Mucosa of stomach (tissue), 1 donor: ENCODE data around the gene AGBL1.

Experiments
- H3K27me3 ChIP-seq: one replicate; pipeline ENCODE4 v1.7.0; 2013; ENCODE audit warnings: mild to moderate bottlenecking, low read length; ENCODE audit not compliant: control insufficient read depth, insufficient read depth
- H3K36me3 ChIP-seq: one replicate; pipeline ENCODE4 v1.7.0; 2013; ENCODE audit warnings: low read length; ENCODE audit not compliant: control insufficient read depth, insufficient read depth
- H3K4me1 ChIP-seq: one replicate; pipeline ENCODE4 v1.7.0; 2013; ENCODE audit warnings: mild to moderate bottlenecking, low read length; ENCODE audit not compliant: control insufficient read depth, insufficient read depth
- H3K4me3 ChIP-seq: one replicate; pipeline ENCODE4 v1.7.0; 2013; ENCODE audit warnings: low read length
- H3K9ac ChIP-seq: one replicate; pipeline ENCODE4 v1.7.0; 2013; ENCODE audit warnings: mild to moderate bottlenecking, low read length, moderate library complexity
- H3K9me3 ChIP-seq: one replicate; pipeline ENCODE4 v1.7.0; 2013; ENCODE audit warnings: mild to moderate bottlenecking, low read length, moderate library complexity; ENCODE audit not compliant: control insufficient read depth
- donor health status: Pancreatic carcinoma.

AGBL1 gene

DNA sequence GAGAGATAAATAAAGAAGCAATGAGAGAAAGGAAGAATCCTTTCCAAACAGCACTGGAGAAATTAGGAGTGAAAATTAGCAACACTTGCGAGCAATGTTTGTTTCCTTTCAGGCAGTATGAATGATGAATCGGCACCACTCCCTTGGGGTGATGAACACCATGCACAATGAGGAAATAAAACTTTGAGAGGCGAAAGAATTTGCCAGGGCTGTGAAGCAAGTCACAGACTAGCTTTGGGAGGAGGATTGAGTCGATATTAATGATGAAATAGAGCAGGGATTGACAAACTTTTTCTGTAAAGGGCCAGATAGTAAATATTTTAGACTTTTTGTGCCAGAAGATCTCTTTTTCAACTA, 237.7 kb downstream of the AGBL1 start:
- no peaks in the 10 kb centered on the region for H3K36me3 ChIP-seq
- H3K27me3 ChIP-seq = no peaks in the 10 kb centered on the region
- H3K4me3 ChIP-seq = no peak overlapping the region
- H3K9ac ChIP-seq = no peak overlapping the region
- no peaks in the 10 kb centered on the region for H3K4me1 ChIP-seq
- no peaks in the 10 kb centered on the region for H3K9me3 ChIP-seq

DNA sequence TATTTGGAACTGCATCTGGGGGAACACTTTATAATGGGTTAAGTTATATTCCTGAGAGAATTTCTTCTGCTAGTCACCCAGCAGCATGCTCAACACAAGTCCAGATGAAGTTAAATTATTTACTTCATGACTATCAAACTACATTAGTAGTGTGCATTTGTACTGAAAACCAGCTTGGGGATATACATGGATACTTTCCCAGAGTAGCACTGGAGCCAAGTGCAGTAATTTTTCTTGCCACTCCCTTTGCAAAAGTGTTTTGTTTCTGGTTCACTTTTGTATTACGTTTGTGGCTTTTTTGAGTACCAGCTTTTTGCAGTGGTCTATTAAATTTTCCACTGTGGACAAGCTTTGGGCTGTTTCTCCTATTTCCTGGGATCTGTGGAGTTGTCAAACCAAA, 243.0 kb downstream of the AGBL1 start:
- H3K9ac ChIP-seq = no peak overlapping the region
- H3K4me1 ChIP-seq = no peaks in the 10 kb centered on the region
- no peaks in the 10 kb centered on the region for H3K27me3 ChIP-seq
- no peaks in the 10 kb centered on the region for H3K9me3 ChIP-seq
- no peak overlapping the region for H3K4me3 ChIP-seq
- no peaks in the 10 kb centered on the region for H3K36me3 ChIP-seq

DNA sequence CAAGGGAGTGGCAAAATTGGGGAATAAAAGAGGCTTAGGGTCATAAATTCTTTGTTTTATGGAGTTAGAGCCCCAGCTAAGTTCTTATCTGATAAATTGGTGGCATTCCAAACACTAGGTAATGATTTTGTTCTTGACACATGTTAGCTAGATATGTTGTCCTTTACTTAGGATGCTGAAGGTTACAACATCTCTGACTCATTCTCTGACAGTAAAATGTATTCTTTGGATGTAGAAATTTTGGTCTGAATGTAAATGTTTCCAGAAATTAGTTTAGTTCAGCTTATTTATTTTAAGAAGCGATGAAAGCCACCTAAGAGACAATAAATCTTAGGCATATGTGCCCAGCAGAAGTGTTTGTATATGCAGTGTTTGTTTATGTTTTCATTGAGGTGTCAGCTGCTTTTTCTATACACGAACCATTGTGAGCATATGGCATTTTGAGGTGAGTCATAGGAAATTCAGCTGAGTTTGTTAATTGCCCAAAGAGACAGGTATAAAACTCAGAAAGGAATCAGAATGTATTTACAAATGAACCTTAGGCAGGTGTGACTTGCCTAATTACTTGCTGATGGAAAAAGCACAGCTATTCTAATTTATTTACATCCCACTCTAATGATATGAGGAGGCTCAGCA, 247.7 kb downstream of the AGBL1 start:
- no peaks in the 10 kb centered on the region for H3K4me1 ChIP-seq
- no peak overlapping the region for H3K4me3 ChIP-seq
- H3K9me3 ChIP-seq = no peaks in the 10 kb centered on the region
- H3K9ac ChIP-seq = no peak overlapping the region
- no peaks in the 10 kb centered on the region for H3K27me3 ChIP-seq
- H3K36me3 ChIP-seq = no peaks in the 10 kb centered on the region

DNA sequence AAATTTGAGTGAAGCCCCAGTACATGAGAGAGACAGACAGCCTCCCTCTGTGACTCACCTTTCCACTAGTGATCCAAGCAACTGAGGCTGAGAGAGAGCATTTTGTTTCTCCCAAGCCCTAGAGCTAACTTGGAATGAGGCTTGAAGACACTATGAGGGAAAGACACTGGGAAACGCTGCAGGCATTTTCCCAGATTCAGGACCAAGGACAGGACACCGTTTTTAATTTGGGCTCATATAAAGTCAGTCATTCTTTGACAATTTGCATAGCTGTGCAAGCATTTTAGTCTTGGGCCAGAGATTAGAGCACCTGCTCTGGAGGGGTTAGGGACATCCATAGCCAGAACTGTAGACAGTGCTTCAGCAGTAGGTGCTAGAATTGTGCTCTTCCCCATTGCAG, 249.0 kb downstream of the AGBL1 start:
- no peaks in the 10 kb centered on the region for H3K27me3 ChIP-seq
- H3K4me1 ChIP-seq = no peaks in the 10 kb centered on the region
- H3K36me3 ChIP-seq = no peaks in the 10 kb centered on the region
- no peaks in the 10 kb centered on the region for H3K9me3 ChIP-seq
- H3K4me3 ChIP-seq = no peak overlapping the region
- no peak overlapping the region for H3K9ac ChIP-seq

DNA sequence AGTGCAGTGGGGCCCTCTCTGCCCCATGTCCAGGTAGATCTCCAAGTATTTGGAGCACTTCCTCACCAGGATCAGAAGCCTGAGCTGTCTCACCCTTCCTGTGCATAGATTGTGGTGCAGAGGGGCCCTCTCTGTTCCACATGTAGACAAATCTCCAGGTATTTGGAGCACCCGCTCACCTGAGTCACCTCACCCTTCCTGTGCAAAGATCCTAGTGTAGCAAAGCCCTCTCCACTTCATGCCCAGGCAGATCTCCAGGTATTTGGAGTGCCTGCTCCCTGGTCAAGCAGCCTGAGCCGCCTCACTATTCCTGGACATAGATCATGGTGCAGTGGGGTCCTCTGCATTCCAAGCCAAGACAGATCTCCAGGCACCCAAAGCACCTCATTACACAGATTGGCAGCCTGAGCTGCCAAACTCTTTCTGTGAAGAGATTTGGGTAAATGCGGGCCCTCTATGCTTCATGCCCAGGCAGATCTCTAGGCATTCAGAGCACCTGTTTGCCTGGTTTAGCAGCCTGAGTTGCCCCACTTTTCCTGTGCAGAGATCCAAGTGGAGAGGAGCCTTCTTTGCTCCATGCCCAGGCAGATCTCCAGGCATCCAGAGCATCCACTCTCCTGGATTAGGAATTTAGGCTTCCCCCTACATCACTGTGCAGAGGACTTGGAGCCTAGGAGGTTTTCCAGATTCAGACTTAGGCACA, 249.8 kb downstream of the AGBL1 start:
- Histone ChIP-seq H3K9ac (no peak overlapping the region), H3K4me1 (no peaks in the 10 kb centered on the region), H3K9me3 (no peaks in the 10 kb centered on the region), H3K27me3 (no peaks in the 10 kb centered on the region), H3K4me3 (no peak overlapping the region), H3K36me3 (no peaks in the 10 kb centered on the region)

DNA sequence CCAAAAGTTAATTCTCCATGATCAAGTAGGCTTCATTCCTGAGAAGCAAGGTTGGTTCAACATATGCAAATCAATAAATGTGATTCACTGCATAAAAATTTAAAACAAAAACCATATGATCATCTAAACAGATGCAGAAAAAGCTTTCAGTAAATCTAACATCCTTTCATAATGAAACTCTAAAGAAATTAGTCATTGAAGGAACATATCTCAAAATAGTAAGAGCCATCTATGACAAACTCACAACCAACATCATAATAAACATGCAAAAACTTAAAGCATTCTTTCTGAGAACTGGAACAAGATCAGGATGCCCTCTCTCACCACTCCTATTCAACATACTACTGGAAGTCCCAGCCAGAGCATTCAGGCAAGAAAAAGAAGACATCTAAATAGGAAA, 254.1 kb downstream of the AGBL1 start:
- H3K9me3 ChIP-seq = no peaks in the 10 kb centered on the region
- H3K9ac ChIP-seq = no peak overlapping the region
- H3K4me3 ChIP-seq = no peak overlapping the region
- no peaks in the 10 kb centered on the region for H3K4me1 ChIP-seq
- no peaks in the 10 kb centered on the region for H3K36me3 ChIP-seq
- H3K27me3 ChIP-seq = no peaks in the 10 kb centered on the region

DNA sequence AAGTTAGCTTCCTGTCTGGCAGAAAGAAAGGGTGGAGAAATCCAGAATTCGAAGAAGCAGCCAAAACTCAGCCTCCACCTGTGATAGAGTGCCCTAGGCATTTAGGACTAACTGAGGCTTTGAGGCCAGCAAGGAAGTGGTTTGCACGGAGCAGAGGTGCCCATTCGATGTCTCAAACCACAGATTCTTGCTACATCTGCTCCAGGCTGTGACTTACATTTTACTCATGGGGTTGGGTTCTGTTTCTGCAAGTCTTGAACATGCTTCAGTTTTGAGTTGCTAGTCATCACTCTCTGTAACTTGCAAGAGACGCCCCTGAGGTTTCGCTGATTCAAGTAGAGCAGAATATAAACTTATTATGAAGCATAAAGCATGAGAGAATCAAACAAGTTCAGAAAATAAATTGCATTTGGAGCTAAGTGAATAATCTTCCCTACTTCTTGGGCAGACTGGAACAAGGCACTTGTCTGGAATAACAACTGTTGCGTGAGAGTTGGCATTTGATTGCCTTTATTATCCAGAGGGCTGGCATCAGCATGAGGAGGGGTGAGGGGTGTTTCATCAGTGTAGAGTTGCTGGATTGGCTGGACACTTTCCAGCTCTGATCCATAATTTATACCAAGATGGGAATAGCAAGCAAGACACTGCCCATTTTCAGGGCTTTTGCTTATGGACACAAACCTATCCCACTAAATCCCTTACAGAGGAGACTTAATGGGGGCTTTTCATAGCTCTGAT, 256.5 kb downstream of the AGBL1 start:
- H3K36me3 ChIP-seq = no peaks in the 10 kb centered on the region
- no peaks in the 10 kb centered on the region for H3K4me1 ChIP-seq
- no peaks in the 10 kb centered on the region for H3K9me3 ChIP-seq
- no peaks in the 10 kb centered on the region for H3K27me3 ChIP-seq
- no peak overlapping the region for H3K9ac ChIP-seq
- no peak overlapping the region for H3K4me3 ChIP-seq

DNA sequence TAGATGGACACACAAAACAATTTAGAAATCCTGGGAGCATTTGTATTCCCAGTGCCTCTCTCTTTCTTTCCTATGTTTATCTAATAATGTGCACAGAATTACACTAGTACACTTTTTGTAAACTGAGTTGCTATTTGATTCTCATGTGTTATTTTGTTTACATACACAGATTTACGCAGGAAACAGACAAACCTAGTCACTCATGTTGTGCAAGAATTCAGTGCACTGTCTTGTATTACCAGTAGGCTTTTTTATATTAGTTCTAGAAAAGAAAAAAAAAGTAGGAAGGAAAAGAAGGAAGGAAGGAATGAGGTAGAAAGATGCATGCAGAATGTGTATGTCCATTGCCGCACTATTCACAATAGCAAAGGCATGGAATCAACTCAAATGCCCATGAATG, 257.4 kb downstream of the AGBL1 start:
- Histone ChIP-seq H3K36me3 (no peaks in the 10 kb centered on the region), H3K9me3 (no peaks in the 10 kb centered on the region), H3K4me3 (no peak overlapping the region), H3K9ac (no peak overlapping the region), H3K4me1 (no peaks in the 10 kb centered on the region), H3K27me3 (no peaks in the 10 kb centered on the region)

DNA sequence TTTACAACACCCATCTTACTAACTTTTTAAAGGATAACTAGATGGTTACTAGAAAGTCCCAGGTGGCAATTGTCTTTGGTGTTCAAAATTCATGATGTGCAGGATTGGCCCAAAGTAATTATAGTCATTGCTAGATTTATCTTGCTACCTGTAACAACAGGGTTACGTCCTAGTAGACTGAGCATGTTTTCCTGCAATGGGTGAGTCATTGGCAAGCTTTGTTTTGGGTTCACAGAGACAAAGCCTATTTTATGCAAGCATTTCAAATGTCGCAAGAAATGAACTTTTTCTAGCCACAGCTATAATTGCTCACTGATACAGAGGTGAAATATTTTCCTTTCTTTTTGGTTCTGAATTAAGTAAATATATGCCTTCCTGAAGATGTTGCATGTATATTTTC, 267.6 kb downstream of the AGBL1 start:
- no peak overlapping the region for H3K4me3 ChIP-seq
- no peaks in the 10 kb centered on the region for H3K4me1 ChIP-seq
- no peak overlapping the region for H3K9ac ChIP-seq
- H3K27me3 ChIP-seq = no peaks in the 10 kb centered on the region
- no peaks in the 10 kb centered on the region for H3K36me3 ChIP-seq
- H3K9me3 ChIP-seq = no peaks in the 10 kb centered on the region

DNA sequence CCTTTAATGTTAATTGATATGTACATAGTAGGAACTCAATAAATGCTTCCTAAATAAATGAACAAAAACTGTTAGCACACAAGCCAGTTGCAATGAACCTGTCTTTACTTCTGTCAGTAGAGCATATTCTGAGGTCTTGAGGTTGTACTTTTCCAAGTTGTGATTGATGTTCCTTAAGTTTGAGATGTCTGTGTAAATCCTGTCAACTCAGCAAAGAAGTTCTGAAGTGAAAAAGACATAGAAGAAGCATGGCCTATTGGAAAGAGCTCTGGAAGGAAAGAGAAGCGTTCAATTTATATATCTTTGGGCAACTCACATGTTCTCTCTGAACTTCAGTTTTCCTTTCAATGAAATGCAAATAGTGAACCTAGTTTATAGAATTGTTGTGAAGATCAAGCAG, 269.9 kb downstream of the AGBL1 start:
- Histone ChIP-seq H3K27me3 (no peaks in the 10 kb centered on the region), H3K9me3 (no peaks in the 10 kb centered on the region)

DNA sequence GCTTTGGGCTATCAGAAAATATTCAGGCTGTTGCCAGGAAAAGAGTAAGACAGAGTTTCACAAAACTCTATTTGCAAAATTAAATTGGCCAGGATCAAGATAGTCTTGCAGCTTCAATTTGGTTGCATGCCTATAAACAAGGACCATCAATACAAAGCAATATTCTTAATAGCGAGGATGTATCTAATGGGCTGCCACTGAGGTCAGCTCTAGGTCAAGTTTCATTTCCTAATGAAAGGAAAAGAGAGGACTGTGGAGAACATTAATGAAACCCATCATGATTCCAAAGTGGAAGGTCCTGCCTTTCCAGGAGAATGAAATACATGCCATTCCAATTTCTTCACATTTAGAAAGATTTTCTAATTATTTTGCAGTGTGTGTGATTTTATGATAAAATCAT, 273.5 kb downstream of the AGBL1 start:
- H3K4me3 ChIP-seq = no peak overlapping the region
- H3K4me1 ChIP-seq = no peaks in the 10 kb centered on the region

More for the DNA sequence above, 269.9 kb downstream of the AGBL1 start:
- no peak overlapping the region for H3K9ac ChIP-seq
- no peaks in the 10 kb centered on the region for H3K36me3 ChIP-seq
- H3K4me1 ChIP-seq = no peaks in the 10 kb centered on the region
- H3K4me3 ChIP-seq = no peak overlapping the region

DNA sequence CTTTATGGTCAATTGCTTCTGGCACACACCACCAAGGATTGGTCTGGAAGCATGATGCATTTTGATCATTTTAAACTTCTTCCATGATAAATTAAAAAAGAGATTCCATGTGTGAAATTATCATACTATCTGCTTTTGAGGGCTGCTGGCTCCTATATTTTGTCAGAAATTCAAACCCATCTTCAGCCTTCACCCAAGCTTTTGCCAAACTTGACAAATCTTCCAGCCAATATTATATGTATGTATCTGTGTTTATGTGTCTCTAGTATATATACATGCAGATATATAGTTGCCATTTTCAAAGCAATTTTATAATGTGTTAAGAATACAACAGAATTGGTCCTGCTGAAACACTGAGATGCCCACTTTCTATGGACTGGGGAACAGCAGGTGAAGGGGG, 275.7 kb downstream of the AGBL1 start:
- Histone ChIP-seq H3K27me3 (no peaks in the 10 kb centered on the region), H3K9ac (no peak overlapping the region), H3K36me3 (no peaks in the 10 kb centered on the region)

More for the DNA sequence above, 273.5 kb downstream of the AGBL1 start:
- Histone ChIP-seq H3K9ac (no peak overlapping the region), H3K9me3 (no peaks in the 10 kb centered on the region), H3K36me3 (no peaks in the 10 kb centered on the region), H3K27me3 (no peaks in the 10 kb centered on the region)

More for the DNA sequence above, 275.7 kb downstream of the AGBL1 start:
- H3K9me3 ChIP-seq = no peaks in the 10 kb centered on the region
- no peaks in the 10 kb centered on the region for H3K4me1 ChIP-seq
- H3K4me3 ChIP-seq = no peak overlapping the region
